Suprapubic skin (tissue), 4 donors: Measurements from ENCODE around the gene RAB3C. TPM values are rescaled to one million over a fixed set of nuclear protein-coding genes. Genes with fewer than 3 reads are reported as not detected.

Experiments
- DNase-seq, 2 donors: peaks; one replicate each; pipeline ENCODE4 v3.0.0-alpha.2; 2019; ENCODE audit warnings: low spot score in 2 of 2
- H3K27ac ChIP-seq: fragments of 200-600 bp; sonication (generic); one replicate; pipeline ENCODE4 v1.5.1; 2019
- H3K27me3 ChIP-seq: fragments of 200-600 bp; sonication (generic); one replicate; pipeline ENCODE4 v1.5.1; 2019
- H3K36me3 ChIP-seq: fragments of 200-600 bp; sonication (generic); one replicate; pipeline ENCODE4 v1.5.1; 2019
- H3K4me1 ChIP-seq: fragments of 200-600 bp; sonication (generic); one replicate; pipeline ENCODE4 v1.5.1; 2019
- H3K4me3 ChIP-seq: fragments of 200-600 bp; sonication (generic); one replicate; pipeline ENCODE4 v1.5.1; 2019; ENCODE audit warnings: mild to moderate bottlenecking
- H3K9me3 ChIP-seq: fragments of 200-600 bp; sonication (generic); one replicate; pipeline ENCODE4 v1.5.1; 2019
- EP300 ChIP-seq: sonication (generic); formaldehyde crosslinking; IDR thresholded peaks from one replicate; pipeline ENCODE4 v1.6.1; 2017; ENCODE audit warnings: antibody characterized with exemption
- POLR2A ChIP-seq, 2 donors: fragments of 450-650 bp; IDR thresholded peaks; one replicate each; pipeline ENCODE4 v1.6.1; 2017; ENCODE audit warnings: antibody characterized with exemption in 2 of 2, mild to moderate bottlenecking in 2 of 2, moderate library complexity in 2 of 2
- POLR2AphosphoS5 ChIP-seq, 3 donors: sonication (generic); formaldehyde crosslinking; IDR thresholded peaks; one replicate each; pipeline ENCODE4 v1.6.1; 2017; ENCODE audit warnings: antibody characterized with exemption in 3 of 3
- whole genome bisulfite sequencing: methylation state at CpG from one replicate; pipeline ENCODE4 v1.1.5; 2018; 5-methylcytosine and 5-hydroxymethylcytosine counted together
- total RNA-seq, 4 donors: library from RNA; depleted of rRNA; stranded (reverse); fragments of >200 nt; gene quantifications; one replicate each; pipeline ENCODE4 v1.1.0, GENCODE V29; 2016
- TF ChIP-seq, protein P1 (sequence below), 2 donors: fragments of 200-600 bp in 1 of 2; fragments of 450-650 bp in 1 of 2; sonication (generic) in 1 of 2; IDR thresholded peaks; one replicate each; pipeline ENCODE4 v1.5.1; 2016 to 2019; ENCODE audit warnings: antibody characterized with exemption in 2 of 2, mild to moderate bottlenecking in 1 of 2, moderate library complexity in 1 of 2

RAB3C gene
- total RNA-seq, 4 donors from 2014 or later, result 0.08 to 1.1 (median 0.27) TPM

DNA sequence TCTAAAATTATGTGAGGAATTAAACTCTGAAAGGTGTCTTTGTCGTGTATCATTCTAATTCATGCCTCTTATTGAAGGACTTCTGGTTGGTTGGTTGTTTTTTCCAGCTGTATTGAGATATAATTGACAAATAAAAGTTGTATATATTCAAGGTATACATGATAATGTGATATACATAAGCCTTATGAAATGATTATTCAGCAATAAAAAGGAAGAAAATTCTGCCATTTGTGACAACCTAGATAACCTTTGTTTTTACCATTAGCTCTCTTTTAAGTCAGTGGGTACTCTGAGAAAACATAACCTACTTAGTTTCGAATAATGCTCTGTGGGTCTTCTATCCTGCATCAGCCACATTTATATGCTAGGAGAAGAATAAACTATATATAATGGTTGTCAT lies 89.6 kb downstream of the RAB3C start:
- WGBS, result 88% methylated on average over 2 of the region's 2 CpGs
- Histone ChIP-seq H3K27me3 (no peaks in the 10 kb centered on the region), H3K9me3 (no peaks in the 10 kb centered on the region), H3K36me3 (no peaks in the 10 kb centered on the region), H3K4me1 (no peaks in the 10 kb centered on the region), H3K4me3 (no peak overlapping the region), H3K27ac (no peak overlapping the region)
- DNase-seq, result no peak
- no peak for TF ChIP-seq POLR2A (IDR thresholded peaks at IDR 0.05)
- TF ChIP-seq, protein P1, sequence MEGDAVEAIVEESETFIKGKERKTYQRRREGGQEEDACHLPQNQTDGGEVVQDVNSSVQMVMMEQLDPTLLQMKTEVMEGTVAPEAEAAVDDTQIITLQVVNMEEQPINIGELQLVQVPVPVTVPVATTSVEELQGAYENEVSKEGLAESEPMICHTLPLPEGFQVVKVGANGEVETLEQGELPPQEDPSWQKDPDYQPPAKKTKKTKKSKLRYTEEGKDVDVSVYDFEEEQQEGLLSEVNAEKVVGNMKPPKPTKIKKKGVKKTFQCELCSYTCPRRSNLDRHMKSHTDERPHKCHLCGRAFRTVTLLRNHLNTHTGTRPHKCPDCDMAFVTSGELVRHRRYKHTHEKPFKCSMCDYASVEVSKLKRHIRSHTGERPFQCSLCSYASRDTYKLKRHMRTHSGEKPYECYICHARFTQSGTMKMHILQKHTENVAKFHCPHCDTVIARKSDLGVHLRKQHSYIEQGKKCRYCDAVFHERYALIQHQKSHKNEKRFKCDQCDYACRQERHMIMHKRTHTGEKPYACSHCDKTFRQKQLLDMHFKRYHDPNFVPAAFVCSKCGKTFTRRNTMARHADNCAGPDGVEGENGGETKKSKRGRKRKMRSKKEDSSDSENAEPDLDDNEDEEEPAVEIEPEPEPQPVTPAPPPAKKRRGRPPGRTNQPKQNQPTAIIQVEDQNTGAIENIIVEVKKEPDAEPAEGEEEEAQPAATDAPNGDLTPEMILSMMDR (IDR thresholded peaks at IDR 0.05), result no peak
- no peak for TF ChIP-seq POLR2AphosphoS5 (IDR thresholded peaks at IDR 0.05)
- no peak for TF ChIP-seq EP300

DNA sequence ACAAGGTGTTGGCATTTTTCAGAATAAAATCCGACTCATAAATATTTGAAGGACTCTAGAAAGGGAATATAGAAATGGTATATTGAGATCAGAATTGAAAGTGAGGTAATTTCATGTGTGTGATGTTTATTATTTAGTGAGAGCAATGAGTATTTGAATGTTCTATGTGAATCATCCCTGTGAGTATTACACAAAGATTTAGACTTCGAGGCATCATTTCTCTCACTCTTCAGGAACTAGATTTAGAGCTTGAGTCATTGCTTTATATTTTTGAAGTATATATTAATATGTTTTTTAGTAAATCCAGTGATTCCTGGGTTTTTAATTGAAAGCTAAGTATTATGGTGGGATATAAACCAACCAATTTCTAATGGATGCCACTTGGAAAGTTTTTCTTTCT lies 91.2 kb downstream of the RAB3C start:
- Histone ChIP-seq H3K4me1 (no peaks in the 10 kb centered on the region), H3K36me3 (no peaks in the 10 kb centered on the region), H3K4me3 (no peak overlapping the region), H3K9me3 (no peaks in the 10 kb centered on the region), H3K27me3 (no peaks in the 10 kb centered on the region), H3K27ac (no peak overlapping the region)
- DNase-seq, result no peak
- 62% methylated on average over 2 of the region's 2 CpGs for WGBS
- TF ChIP-seq POLR2A (IDR thresholded peaks at IDR 0.05) (no peak), EP300 (no peak)
- TF ChIP-seq, protein P1 (IDR thresholded peaks at IDR 0.05), result no peak

DNA sequence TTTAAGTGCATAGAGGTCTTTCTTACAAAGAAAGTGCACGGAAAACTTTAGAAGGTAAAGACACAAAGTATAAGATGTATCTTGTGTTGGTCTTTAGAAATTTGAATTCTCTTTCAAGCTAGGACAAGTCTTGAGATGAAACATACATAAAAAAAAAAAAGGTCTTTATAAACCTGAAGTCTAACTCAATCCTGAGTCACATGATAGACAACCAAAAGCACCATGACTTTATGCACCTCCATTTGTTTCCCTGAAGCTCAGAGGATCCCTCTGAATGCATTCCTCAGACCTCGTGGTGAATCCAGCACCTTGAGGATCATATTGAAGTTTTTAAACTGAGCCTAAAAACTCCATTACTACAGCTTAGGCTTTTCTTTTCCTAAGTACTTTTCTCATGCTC lies 91.8 kb downstream of the RAB3C start:
- no peaks in the 10 kb centered on the region for H3K4me1 ChIP-seq
- H3K27me3 ChIP-seq, result no peaks in the 10 kb centered on the region
- no peak overlapping the region for H3K4me3 ChIP-seq
- no peaks in the 10 kb centered on the region for H3K36me3 ChIP-seq
- no peak overlapping the region for H3K27ac ChIP-seq
- no peaks in the 10 kb centered on the region for H3K9me3 ChIP-seq
- TF ChIP-seq POLR2AphosphoS5 (IDR thresholded peaks at IDR 0.05), result no peak
- TF ChIP-seq POLR2A (IDR thresholded peaks at IDR 0.05), result no peak
- TF ChIP-seq, protein P1 (IDR thresholded peaks at IDR 0.05), result no peak
- no peak for DNase-seq
- WGBS, result 49% methylated on average over 2 of the region's 2 CpGs

DNA sequence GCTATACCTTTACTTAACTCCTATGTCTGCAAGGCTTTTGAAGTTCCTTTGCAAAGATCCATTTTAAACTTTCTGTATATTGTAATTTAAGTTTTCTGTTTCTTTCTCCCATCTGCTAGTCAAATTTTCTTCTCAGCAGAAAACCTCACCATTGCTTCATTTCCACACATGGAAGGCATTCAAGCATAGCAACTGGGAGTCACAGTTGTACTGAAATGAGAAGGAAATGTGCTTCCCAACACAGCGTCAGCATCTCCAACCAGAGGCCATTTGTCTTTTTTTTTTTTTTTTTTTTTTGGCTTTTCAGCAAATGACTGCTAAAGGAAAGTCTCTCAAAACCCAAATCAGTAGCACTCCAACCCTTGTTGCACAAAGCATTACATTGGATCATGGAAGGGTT lies 92.5 kb downstream of the RAB3C start:
- H3K27me3 ChIP-seq, result no peaks in the 10 kb centered on the region
- H3K4me3 ChIP-seq, result no peak overlapping the region
- 55% methylated on average over 1 of the region's 1 CpG for WGBS
- no peaks in the 10 kb centered on the region for H3K36me3 ChIP-seq
- H3K9me3 ChIP-seq, result no peaks in the 10 kb centered on the region
- no peak overlapping the region for H3K27ac ChIP-seq
- no peaks in the 10 kb centered on the region for H3K4me1 ChIP-seq
- TF ChIP-seq, protein P1 (IDR thresholded peaks at IDR 0.05), result no peak
- TF ChIP-seq EP300, result no peak
- no peak for TF ChIP-seq POLR2AphosphoS5 (IDR thresholded peaks at IDR 0.05)
- no peak for TF ChIP-seq POLR2A (IDR thresholded peaks at IDR 0.05)
- no peak for DNase-seq

DNA sequence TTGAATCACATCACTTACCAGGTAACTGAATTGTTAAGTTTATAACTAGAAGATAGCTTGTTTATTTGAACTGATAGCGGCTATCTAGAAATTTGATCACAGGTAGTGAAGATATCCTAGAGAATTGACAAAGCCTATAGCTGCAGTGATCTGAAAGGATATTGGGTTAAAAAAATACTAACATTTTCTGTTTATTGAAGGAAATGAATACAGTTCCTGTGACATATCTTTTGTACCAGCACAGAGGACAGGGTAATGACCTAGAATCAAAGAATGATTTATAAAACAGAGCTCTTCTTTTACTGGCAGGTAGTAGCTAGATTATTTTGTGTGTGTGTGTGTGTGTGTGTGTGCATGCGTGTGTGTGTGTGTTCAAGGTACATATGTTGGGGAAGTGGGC lies 94.8 kb downstream of the RAB3C start:
- H3K27ac ChIP-seq, result no peak overlapping the region
- 91% methylated on average over 2 of the region's 2 CpGs for WGBS
- H3K4me3 ChIP-seq, result no peak overlapping the region
- no peak for DNase-seq
- H3K36me3 ChIP-seq, result no peaks in the 10 kb centered on the region
- no peak for TF ChIP-seq POLR2A (IDR thresholded peaks at IDR 0.05)
- TF ChIP-seq EP300, result no peak
- TF ChIP-seq POLR2AphosphoS5 (IDR thresholded peaks at IDR 0.05), result no peak
- TF ChIP-seq, protein P1 (IDR thresholded peaks at IDR 0.05), result no peak
- no peaks in the 10 kb centered on the region for H3K9me3 ChIP-seq
- no peaks in the 10 kb centered on the region for H3K4me1 ChIP-seq
- H3K27me3 ChIP-seq, result no peaks in the 10 kb centered on the region
